Stimulated activated CD4-positive, alpha-beta T cell treated with anti-CD3 and anti-CD28 coated beads, Interleukin-4, amount 100 ng/mL, for 4 hours (primary cell): ENCODE measurements around the gene HSP90AA1.

Experiments used
- DNase-seq, 2 experiments: peaks; one replicate each; pipeline ENCODE4 v3.0.0-alpha.2; 2020

Gene HSP90AA1

GRCh38 chr14:102037686-102038085, 49.2 kb downstream of the HSP90AA1 start:
- no peak for DNase-seq

DNA sequence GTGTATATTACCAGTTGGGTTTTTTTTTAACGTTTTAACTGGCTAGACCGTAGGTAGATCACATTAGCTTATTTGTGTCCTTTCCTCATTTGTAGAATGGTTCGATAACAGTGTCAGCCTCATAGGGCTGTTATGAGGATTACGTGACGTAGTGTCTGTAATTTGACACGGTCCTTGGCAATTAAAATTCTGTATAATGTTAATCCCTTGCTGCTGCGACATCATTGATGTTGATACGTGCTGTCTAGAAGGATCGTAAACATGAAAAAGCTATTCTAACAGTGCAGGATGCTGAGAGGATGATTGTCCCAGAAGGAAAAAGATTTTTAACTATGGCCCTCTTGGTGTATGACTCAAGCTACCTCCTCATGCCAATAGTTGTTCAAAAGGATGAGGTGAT, 50.9 kb downstream of the HSP90AA1 start:
- DNase-seq, result no peak

GRCh38 chr14:102034301-102034700, 52.5 kb downstream of the HSP90AA1 start:
- DNase-seq, result no peak

- DNase-seq, result no peak
Observed at GRCh38 chr14:102033241-102033640, 53.6 kb downstream of the HSP90AA1 start.
